ENCODE measurements around the gene KBTBD3. TPM values are rescaled to one million over a fixed set of nuclear protein-coding genes. Genes with fewer than 3 reads are reported as not detected.

KBTBD3 gene
- total RNA-seq, 2 experiments from 2014 or later = 6.5 to 10.3 TPM

GRCh38 chr11:106105986-106106385 is 28.8 kb upstream of the KBTBD3 start:
- Histone ChIP-seq H3K36me3 (ENCODE audit: insufficient read depth, low read length) (no peaks in the 10 kb centered on the region), H2AFZ (ENCODE audit: low read length) (no peak overlapping the region), H3K9me2 (ENCODE audit: insufficient read depth, low read length) (no peaks in the 10 kb centered on the region), H3K9me3 (ENCODE audit: low read length) (no peaks in the 10 kb centered on the region), H3K79me2 (ENCODE audit: insufficient read depth, low read depth, low read length) (no peaks in the 10 kb centered on the region), H4K20me1 (ENCODE audit: insufficient read depth, low read length) (no peaks in the 10 kb centered on the region), H3K4me3 (ENCODE audit: low read depth, low read length, poor library complexity, severe bottlenecking) (no peak overlapping the region), H3K27ac (ENCODE audit: low read depth, low read length, poor library complexity, severe bottlenecking) (no peak overlapping the region), H3K4me2 (ENCODE audit: low read length) (no peak overlapping the region), H3K4me1 (ENCODE audit: insufficient read depth, low read length, poor library complexity, severe bottlenecking) (no peaks in the 10 kb centered on the region)
- intact Hi-C loops (cut with micrococcal nuclease; ENCODE audit: unreplicated experiment) = no loop called here
- TF ChIP-seq, protein P1, sequence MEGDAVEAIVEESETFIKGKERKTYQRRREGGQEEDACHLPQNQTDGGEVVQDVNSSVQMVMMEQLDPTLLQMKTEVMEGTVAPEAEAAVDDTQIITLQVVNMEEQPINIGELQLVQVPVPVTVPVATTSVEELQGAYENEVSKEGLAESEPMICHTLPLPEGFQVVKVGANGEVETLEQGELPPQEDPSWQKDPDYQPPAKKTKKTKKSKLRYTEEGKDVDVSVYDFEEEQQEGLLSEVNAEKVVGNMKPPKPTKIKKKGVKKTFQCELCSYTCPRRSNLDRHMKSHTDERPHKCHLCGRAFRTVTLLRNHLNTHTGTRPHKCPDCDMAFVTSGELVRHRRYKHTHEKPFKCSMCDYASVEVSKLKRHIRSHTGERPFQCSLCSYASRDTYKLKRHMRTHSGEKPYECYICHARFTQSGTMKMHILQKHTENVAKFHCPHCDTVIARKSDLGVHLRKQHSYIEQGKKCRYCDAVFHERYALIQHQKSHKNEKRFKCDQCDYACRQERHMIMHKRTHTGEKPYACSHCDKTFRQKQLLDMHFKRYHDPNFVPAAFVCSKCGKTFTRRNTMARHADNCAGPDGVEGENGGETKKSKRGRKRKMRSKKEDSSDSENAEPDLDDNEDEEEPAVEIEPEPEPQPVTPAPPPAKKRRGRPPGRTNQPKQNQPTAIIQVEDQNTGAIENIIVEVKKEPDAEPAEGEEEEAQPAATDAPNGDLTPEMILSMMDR (conservative IDR thresholded peaks at IDR 0.05; ENCODE audit: low read length) = no peak
- no peak for TF ChIP-seq EZH2phosphoT487 (IDR thresholded peaks at IDR 0.05; ENCODE audit: borderline replicate concordance, low read depth, low read length)
- POLR2A ChIA-PET = no interaction called here
- BruUV-seq (replicated peaks) = no TSS peak
- CTCF ChIA-PET (ENCODE audit: unreplicated experiment) = no interaction called here
- DNase-seq (ENCODE audit: low spot score) = no peak

DNA sequence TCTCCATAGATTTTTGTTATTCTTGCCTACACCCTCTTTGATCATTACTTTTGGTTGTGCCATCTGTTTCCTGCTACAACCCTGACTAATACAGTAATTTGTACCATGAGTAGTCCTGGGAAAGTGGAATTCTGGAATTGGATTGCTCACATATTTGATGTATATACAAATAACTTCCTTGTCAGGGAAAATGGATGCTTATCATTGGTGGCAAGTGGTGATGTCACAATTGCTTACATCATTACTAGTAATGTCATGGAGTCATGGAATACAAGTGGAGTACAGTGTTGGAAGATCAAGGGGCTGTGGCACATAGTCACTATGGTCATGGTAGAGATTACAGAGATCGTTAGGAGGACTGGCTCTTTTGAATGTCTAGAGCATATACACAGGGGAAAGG is 24.7 kb upstream of the KBTBD3 start:
- TF ChIP-seq, protein P1 (conservative IDR thresholded peaks at IDR 0.05; ENCODE audit: low read length) = no peak
- no peak for TF ChIP-seq EZH2phosphoT487 (IDR thresholded peaks at IDR 0.05; ENCODE audit: borderline replicate concordance, low read depth, low read length)
- no peaks in the 10 kb centered on the region for H3K9me3 ChIP-seq (ENCODE audit: low read length)
- H3K4me1 ChIP-seq (ENCODE audit: insufficient read depth, low read length, poor library complexity, severe bottlenecking) = no peaks in the 10 kb centered on the region
- H3K27ac ChIP-seq (ENCODE audit: low read depth, low read length, poor library complexity, severe bottlenecking) = no peak overlapping the region
- DNase-seq (ENCODE audit: low spot score) = no peak
- H2AFZ ChIP-seq (ENCODE audit: low read length) = no peak overlapping the region
- no peaks in the 10 kb centered on the region for H3K9me2 ChIP-seq (ENCODE audit: insufficient read depth, low read length)
- intact Hi-C loops (cut with micrococcal nuclease; ENCODE audit: unreplicated experiment) = no loop called here
- BruUV-seq (replicated peaks) = no TSS peak
- no peak overlapping the region for H3K4me2 ChIP-seq (ENCODE audit: low read length)
- peaks cover 27% of the 10 kb centered on the region for H3K36me3 ChIP-seq (ENCODE audit: insufficient read depth, low read length)
- POLR2A ChIA-PET = interaction anchor here (2.1 kb wide), 1 partner anchor 10 kb away, joined by 8 read pairs; no protein-coding TSS in a partner anchor
- CTCF ChIA-PET (ENCODE audit: unreplicated experiment) = no interaction called here
- no peaks in the 10 kb centered on the region for H4K20me1 ChIP-seq (ENCODE audit: insufficient read depth, low read length)
- no peaks in the 10 kb centered on the region for H3K79me2 ChIP-seq (ENCODE audit: insufficient read depth, low read depth, low read length)
- H3K4me3 ChIP-seq (ENCODE audit: low read depth, low read length, poor library complexity, severe bottlenecking) = no peak overlapping the region

GRCh38 chr11:106101370-106101769 is 24.2 kb upstream of the KBTBD3 start:
- Histone ChIP-seq H3K4me2 (ENCODE audit: low read length) (no peak overlapping the region), H3K27ac (ENCODE audit: low read depth, low read length, poor library complexity, severe bottlenecking) (no peak overlapping the region), H3K79me2 (ENCODE audit: insufficient read depth, low read depth, low read length) (no peaks in the 10 kb centered on the region), H2AFZ (ENCODE audit: low read length) (no peak overlapping the region), H3K4me1 (ENCODE audit: insufficient read depth, low read length, poor library complexity, severe bottlenecking) (no peaks in the 10 kb centered on the region), H3K9me2 (ENCODE audit: insufficient read depth, low read length) (no peaks in the 10 kb centered on the region), H4K20me1 (ENCODE audit: insufficient read depth, low read length) (0 out of 2 replicates have a peak, but pooled peaks cover 1% of the 10 kb centered on the region), H3K36me3 (ENCODE audit: insufficient read depth, low read length) (peaks cover 31% of the 10 kb centered on the region), H3K9me3 (ENCODE audit: low read length) (no peaks in the 10 kb centered on the region), H3K4me3 (ENCODE audit: low read depth, low read length, poor library complexity, severe bottlenecking) (no peak overlapping the region)
- no peak for DNase-seq (ENCODE audit: low spot score)
- TF ChIP-seq, protein P1 (conservative IDR thresholded peaks at IDR 0.05; ENCODE audit: low read length) = no peak
- TF ChIP-seq EZH2phosphoT487 (IDR thresholded peaks at IDR 0.05; ENCODE audit: borderline replicate concordance, low read depth, low read length) = no peak
- no TSS peak for BruUV-seq (replicated peaks)
- ChIA-PET POLR2A (interaction anchor here (2.1 kb wide), 1 partner anchor 10 kb away, joined by 8 read pairs; no protein-coding TSS in a partner anchor), CTCF (ENCODE audit: unreplicated experiment) (no interaction called here)
- intact Hi-C loops (cut with micrococcal nuclease; ENCODE audit: unreplicated experiment) = no loop called here

Data from OCI-LY7 (cell line).